Small intestine (tissue), 7 donors: ENCODE results near the gene PLEKHH3. TPM values are rescaled to one million over a fixed set of nuclear protein-coding genes. Genes with fewer than 3 reads are reported as not detected.
A peak's percentile ranks its signal among the peaks of the same experiment; 100 is the strongest.

Experiments
- DNase-seq, 2 donors: peaks; one replicate each; pipeline versions ENCODE4 v3.0.0 to v3.0.0-alpha.2; 2013
- FAIRE-seq: peaks from 2 replicates; lab custom pipeline; 2012; peaks lifted over from hg19 to GRCh38; lab: Jason Lieb, UNC
- H3K27ac ChIP-seq, 3 donors: one replicate each; pipeline ENCODE4 v1.5.1; 2013; ENCODE audit warnings: low read length in 2 of 3, mild to moderate bottlenecking in 2 of 3, control low read depth in 1 of 3, inconsistent platforms in 1 of 3, low read depth in 1 of 3, moderate library complexity in 1 of 3
- H3K27me3 ChIP-seq, 3 donors: one replicate each; pipeline ENCODE4 v1.6.1; 2013; ENCODE audit warnings: low read length in 3 of 3, inconsistent platforms in 1 of 3; ENCODE audit not compliant: control insufficient read depth in 3 of 3, insufficient read depth in 3 of 3
- H3K36me3 ChIP-seq, 3 donors: one replicate each; pipeline ENCODE4 v1.6.1; 2013; ENCODE audit warnings: low read length in 3 of 3, inconsistent platforms in 1 of 3, low read depth in 1 of 3, mild to moderate bottlenecking in 1 of 3, moderate library complexity in 1 of 3; ENCODE audit not compliant: control insufficient read depth in 3 of 3, insufficient read depth in 2 of 3
- H3K4me1 ChIP-seq, 3 donors: one replicate each; pipeline ENCODE4 v1.6.1; 2013; ENCODE audit warnings: low read length in 2 of 3, inconsistent platforms in 1 of 3, low read depth in 1 of 3, mild to moderate bottlenecking in 1 of 3, moderate library complexity in 1 of 3; ENCODE audit not compliant: control insufficient read depth in 3 of 3, insufficient read depth in 2 of 3
- H3K4me3 ChIP-seq, 3 donors: one replicate each; pipeline ENCODE4 v1.5.1; 2013; ENCODE audit warnings: low read length in 3 of 3, control low read depth in 1 of 3, inconsistent platforms in 1 of 3, low read depth in 1 of 3, mild to moderate bottlenecking in 1 of 3, moderate library complexity in 1 of 3
- H3K9me3 ChIP-seq, 2 donors: one replicate each; pipeline ENCODE4 v1.6.1; 2013; ENCODE audit warnings: low read depth in 1 of 2, low read length in 1 of 2; ENCODE audit not compliant: control insufficient read depth in 2 of 2, insufficient read depth in 1 of 2
- WGBS, 3 donors: extraction: QIAGEN DNeasy Blood & Tissue Kit; methylation state at CpG; one replicate each; pipeline ENCODE4 v1.1.7; 2013; 5-methylcytosine and 5-hydroxymethylcytosine counted together
- polyA plus RNA-seq, 4 donors: library from polyadenylated mRNA; stranded (reverse) in 3 of 4; unstranded in 1 of 4; fragments of 200-250 nt in 3 of 4; fragments of 120-200 nt in 1 of 4; gene quantifications; one replicate each; pipeline versions ENCODE4 v1.2.1 to v1.2.3, GENCODE V29; 2013
- donor health status: healthy with polysubstance abuse.
- donor health status: control.
- donor health status: control.
- donor health status: Bipolar disorder and iron deficiency.
- donor health status: healthy.

PLEKHH3 gene
- polyA plus RNA-seq, 4 donors, result 2.2 to 13.4 (median 9.0) TPM

DNA sequence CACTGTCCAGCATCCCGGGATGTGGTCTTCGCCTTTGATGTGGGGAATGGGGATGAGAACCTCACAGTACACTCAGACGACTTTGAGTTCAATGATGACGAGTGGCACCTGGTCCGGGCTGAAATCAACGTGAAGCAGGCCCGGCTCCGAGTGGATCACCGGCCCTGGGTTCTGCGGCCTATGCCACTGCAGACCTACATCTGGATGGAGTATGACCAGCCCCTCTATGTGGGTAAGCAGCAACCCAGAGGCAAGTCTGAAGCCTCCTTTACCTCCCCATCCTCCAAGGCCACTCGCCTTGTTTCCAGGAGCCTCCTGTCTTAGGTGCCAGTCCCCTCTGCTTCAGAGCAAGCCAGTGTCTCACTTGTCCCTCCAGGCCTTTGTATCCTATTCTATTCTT, 15.7 kb upstream of the PLEKHH3 start:
- Histone ChIP-seq H3K27ac (no peak overlapping the region), H3K27me3 (peaks cover 0 to 22% (median 0%) of the 10 kb centered on the region in 3 donors), H3K4me1 (peaks cover 0 to 5% (median 0%) of the 10 kb centered on the region in 3 donors), H3K4me3 (no peak overlapping the region), H3K36me3 (peaks cover 0 to 40% (median 0%) of the 10 kb centered on the region in 3 donors), H3K9me3 (no peaks in the 10 kb centered on the region)
- no peak for FAIRE-seq
- DNase-seq, result no peak
- 85 to 88% (median 88%) methylated on average over 11 of the region's 11 CpGs for WGBS, 3 donors

DNA sequence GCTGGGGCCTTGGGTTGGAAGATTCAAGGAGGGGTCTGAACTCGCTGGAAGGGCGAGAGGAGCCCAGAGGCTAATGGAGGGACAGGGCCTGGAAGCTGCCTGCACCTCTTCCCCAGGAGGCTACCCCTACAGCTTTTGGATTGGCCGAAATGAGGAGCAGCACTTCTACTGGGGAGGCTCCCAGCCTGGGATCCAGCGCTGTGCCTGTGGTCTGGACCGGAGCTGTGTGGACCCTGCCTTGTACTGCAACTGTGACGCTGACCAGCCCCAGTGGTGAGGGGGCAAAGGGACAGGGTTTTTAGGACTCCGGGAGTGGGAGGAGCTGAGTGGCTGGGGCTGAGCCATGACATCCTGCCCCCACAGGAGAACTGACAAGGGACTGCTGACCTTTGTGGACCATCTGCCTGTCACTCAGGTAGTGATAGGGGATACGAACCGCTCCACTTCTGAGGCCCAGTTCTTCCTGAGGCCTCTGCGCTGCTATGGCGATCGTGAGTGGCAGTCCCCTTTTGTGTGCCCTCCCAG, 14.3 kb upstream of the PLEKHH3 start:
- Histone ChIP-seq H3K27ac (no peak overlapping the region), H3K27me3 (peaks cover 0 to 36% (median 0%) of the 10 kb centered on the region in 3 donors), H3K36me3 (peaks cover 0 to 39% (median 0%) of the 10 kb centered on the region in 3 donors), H3K4me1 (peaks cover 0 to 17% (median 0%) of the 10 kb centered on the region in 3 donors), H3K4me3 (no peak overlapping the region), H3K9me3 (no peaks in the 10 kb centered on the region)
- FAIRE-seq (no peak), DNase-seq (no peak)
- WGBS, 3 donors, result 86 to 91% (median 89%) methylated on average over 12 of the region's 12 CpGs

DNA sequence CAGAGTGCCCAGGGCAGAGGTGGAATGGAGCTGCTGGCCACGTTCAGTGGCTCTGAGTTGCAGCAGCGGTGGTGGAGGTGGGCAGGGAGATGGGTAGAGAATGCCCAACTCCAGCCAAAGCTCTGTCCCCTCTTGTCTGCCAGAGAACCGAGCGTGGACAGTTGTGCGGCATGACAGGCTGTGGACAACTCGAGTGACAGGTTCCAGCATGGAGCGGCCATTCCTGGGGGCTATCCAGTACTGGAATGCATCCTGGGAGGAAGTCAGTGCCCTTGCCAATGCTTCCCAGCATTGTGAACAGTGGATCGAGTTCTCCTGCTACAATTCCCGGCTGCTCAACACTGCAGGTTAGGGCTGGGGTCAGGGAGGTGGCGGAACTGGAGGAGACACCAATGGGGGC, 13.8 kb upstream of the PLEKHH3 start:
- H3K36me3 ChIP-seq, result peaks cover 0 to 40% (median 0%) of the 10 kb centered on the region in 3 donors
- FAIRE-seq (no peak), DNase-seq (no peak)
- no peaks in the 10 kb centered on the region for H3K9me3 ChIP-seq
- 84 to 87% (median 85%) methylated on average over 10 of the region's 10 CpGs for WGBS, 3 donors
- peaks cover 0 to 41% (median 0%) of the 10 kb centered on the region in 3 donors for H3K27me3 ChIP-seq
- H3K4me3 ChIP-seq, result no peak overlapping the region
- H3K4me1 ChIP-seq, result peaks cover 0 to 21% (median 0%) of the 10 kb centered on the region in 3 donors
- no peak overlapping the region for H3K27ac ChIP-seq

DNA sequence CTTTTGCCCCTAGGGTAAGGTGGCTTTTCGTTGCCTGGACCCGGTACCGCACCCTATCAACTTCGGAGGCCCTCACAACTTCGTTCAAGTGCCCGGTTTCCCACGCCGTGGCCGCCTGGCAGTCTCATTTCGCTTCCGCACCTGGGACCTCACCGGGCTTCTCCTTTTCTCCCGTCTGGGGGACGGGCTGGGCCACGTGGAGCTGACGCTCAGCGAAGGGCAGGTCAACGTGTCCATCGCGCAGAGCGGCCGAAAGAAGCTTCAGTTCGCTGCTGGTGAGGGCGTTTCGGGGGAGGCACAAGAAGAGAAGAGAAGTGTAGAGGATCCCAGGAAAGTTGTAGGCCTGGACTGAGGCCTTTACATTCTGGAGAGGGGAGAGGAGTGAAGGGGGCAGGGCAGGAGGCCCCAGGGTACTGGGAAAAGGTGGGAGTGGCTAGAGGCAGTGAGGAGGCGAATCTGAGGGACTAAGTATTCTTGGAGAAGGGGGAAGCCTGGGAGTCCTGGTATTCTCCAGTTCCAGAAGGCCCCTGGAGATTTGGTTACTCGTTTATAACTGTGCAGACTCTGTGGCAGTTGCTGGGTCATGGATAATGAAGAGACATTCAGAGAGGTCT, 11.0 kb upstream of the PLEKHH3 start:
- no peak for DNase-seq
- peaks cover 0 to 69% (median 0%) of the 10 kb centered on the region in 3 donors for H3K27me3 ChIP-seq
- 66 to 79% (median 74%) methylated on average over 27 of the region's 27 CpGs for WGBS, 3 donors
- H3K9me3 ChIP-seq, result peaks cover 0 to 1% of the 10 kb centered on the region in 2 donors
- no peak for FAIRE-seq
- peaks cover 0 to 45% (median 5%) of the 10 kb centered on the region in 3 donors for H3K4me1 ChIP-seq
- H3K4me3 ChIP-seq, result no peak overlapping the region
- H3K36me3 ChIP-seq, result peaks cover 0 to 41% (median 0%) of the 10 kb centered on the region in 3 donors
- no peak overlapping the region for H3K27ac ChIP-seq

DNA sequence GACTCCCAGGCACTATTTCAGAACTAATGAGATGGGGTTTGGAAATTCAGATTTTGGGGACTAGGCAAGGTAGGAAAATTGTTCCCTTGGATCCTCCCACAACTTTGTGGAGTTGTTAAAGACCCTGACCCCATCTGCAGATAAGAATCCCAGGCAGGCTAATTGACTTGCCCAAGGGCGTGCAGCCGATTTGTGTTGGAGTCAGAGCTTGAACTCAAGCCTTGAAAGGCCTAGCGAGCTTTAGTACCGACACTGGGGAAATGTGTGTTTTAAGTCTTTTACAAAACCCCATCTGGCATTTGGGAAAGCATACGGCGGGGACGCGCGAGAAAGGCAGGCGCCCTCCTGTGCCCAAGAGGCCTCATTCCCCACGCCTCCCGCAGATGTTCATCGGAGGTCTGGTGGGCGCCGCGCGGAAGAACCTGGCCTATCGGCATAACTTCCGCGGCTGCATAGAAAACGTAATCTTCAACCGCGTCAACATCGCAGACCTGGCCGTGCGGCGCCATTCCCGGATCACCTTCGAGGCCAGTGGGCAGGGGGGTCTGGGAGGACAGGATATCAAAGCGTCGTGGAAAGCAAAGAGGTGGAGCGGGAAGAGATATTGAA, 9.8 kb upstream of the PLEKHH3 start:
- peaks cover 0 to 1% of the 10 kb centered on the region in 2 donors for H3K9me3 ChIP-seq
- H3K4me3 ChIP-seq, result no peak overlapping the region
- WGBS, 3 donors, result 31 to 63% (median 54%) methylated on average over 32 of the region's 32 CpGs
- H3K4me1 ChIP-seq, result peaks cover 0 to 56% (median 10%) of the 10 kb centered on the region in 3 donors
- no peak for FAIRE-seq
- peaks cover 0 to 79% (median 2%) of the 10 kb centered on the region in 3 donors for H3K27me3 ChIP-seq
- peak in 1 of 2 donors; percentile 21 for DNase-seq
- no peak overlapping the region for H3K27ac ChIP-seq
- H3K36me3 ChIP-seq, result peaks cover 0 to 32% (median 0%) of the 10 kb centered on the region in 3 donors

DNA sequence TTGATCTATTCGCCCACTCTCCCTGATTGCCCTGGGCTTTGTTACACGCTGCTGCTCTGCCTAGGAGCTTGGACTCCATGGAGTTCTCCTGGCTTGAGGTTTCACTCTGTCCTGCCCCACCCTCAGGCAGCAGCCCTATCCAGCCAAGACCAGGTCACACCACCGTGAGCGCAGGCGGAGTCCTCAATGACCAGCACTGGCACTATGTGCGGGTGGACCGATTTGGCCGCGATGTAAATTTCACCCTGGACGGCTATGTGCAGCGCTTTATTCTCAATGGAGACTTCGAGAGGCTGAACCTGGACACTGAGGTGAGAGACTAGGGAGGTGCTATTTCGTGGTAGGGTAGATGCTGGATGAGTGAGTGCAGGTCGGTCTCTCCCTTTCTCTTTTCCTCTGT, 9.0 kb upstream of the PLEKHH3 start:
- H3K36me3 ChIP-seq, result peaks cover 0 to 30% (median 0%) of the 10 kb centered on the region in 3 donors
- DNase-seq (peak in 1 of 2 donors; percentile 24), FAIRE-seq (no peak)
- 28 to 65% (median 54%) methylated on average over 14 of the region's 14 CpGs for WGBS, 3 donors
- H3K4me1 ChIP-seq, result peaks cover 0 to 62% (median 10%) of the 10 kb centered on the region in 3 donors
- no peak overlapping the region for H3K4me3 ChIP-seq
- H3K27ac ChIP-seq, result no peak overlapping the region
- H3K27me3 ChIP-seq, result peaks cover 0 to 85% (median 2%) of the 10 kb centered on the region in 3 donors
- peaks cover 0 to 1% of the 10 kb centered on the region in 2 donors for H3K9me3 ChIP-seq

GRCh38 chr17:42684929-42685556, 8.2 kb upstream of the PLEKHH3 start:
- H3K36me3 ChIP-seq, result peaks cover 0 to 27% (median 0%) of the 10 kb centered on the region in 3 donors
- peaks cover 0 to 1% of the 10 kb centered on the region in 2 donors for H3K9me3 ChIP-seq
- no peak overlapping the region for H3K27ac ChIP-seq
- FAIRE-seq (no peak), DNase-seq (peak in 1 of 2 donors; percentile 38)
- WGBS, 3 donors, result 30 to 64% (median 54%) methylated on average over 49 to 50 of the region's 50 CpGs
- peaks cover 0 to 87% (median 2%) of the 10 kb centered on the region in 3 donors for H3K27me3 ChIP-seq
- H3K4me1 ChIP-seq, result peaks cover 0 to 68% (median 14%) of the 10 kb centered on the region in 3 donors
- H3K4me3 ChIP-seq, result no peak overlapping the region
